HG03039 (cell line): Measurements from ENCODE around the gene TBC1D19.
"Not testable (repeated sequence)": the region's sequence is repeated elsewhere in the genome, so short reads cannot be mapped to it uniquely, and the experiment has no call there.

Source experiments
- ATAC-seq: cut with Tn5 transposase; IDR thresholded peaks from one replicate; pipeline ENCODE4 v1.9.1; 2021; ENCODE audit warnings: mild to moderate bottlenecking, moderate library complexity; ENCODE audit not compliant: unreplicated experiment

TBC1D19 gene, protein sequence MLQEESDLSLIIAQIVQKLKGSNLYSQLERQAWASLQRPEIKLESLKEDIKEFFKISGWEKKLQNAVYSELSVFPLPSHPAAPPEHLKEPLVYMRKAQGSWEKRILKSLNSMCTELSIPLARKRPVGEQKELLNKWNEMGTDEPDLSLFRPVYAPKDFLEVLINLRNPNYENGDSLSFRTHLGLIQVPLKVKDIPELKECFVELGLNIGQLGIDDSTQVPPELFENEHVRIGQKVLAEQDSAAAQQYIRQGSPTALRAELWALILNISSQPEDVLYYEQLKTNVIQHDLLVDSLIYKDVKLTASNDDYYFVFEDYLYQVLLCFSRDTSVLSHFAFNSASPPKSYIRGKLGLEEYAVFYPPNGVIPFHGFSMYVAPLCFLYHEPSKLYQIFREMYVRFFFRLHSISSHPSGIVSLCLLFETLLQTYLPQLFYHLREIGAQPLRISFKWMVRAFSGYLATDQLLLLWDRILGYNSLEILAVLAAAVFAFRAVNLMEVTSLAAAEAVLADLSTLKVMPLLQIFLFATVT

DNA sequence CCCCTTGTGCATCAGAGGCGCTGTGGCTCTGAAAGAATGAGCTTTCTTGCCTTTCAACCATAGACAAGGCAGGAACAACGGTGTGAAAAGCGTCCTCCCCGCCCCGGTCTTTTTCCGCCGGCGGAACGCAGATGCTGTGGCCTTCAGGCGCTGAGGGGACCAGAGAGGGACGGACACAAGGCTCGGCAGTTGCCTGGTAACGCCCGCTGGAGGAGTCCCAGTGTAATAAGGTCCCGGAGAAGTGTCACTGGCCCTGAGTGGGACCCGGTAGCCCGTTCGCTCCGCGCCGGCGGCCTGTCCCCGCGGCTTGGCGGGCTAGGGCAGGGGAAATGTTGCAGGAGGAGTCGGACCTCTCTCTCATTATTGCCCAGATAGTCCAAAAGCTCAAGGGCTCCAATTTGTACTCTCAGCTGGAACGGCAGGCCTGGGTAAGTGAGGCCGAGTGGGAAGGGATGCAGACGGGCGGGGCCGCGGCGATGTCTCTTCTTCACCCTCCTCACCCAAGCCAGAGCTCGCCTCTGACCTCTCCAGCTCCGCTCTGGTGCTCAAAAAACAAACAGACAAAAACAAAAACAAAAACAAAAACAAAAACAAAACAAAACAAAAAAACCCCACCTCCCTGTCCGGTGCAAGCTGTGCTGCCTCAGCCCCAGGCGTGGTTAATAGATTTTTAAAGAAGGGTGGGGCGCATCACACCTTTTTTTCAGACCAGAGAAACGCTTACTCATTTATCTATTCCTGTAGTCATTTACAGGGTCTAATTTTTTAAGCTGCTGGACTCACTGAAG lies at the start of gene TBC1D19:
Gene TBC1D19, plus strand, starts transcription at position 220 of the 788 bp plus-strand sequence. Its CDS starts 110 bp downstream, at position 330.
- peak; percentile 100 for ATAC-seq

DNA sequence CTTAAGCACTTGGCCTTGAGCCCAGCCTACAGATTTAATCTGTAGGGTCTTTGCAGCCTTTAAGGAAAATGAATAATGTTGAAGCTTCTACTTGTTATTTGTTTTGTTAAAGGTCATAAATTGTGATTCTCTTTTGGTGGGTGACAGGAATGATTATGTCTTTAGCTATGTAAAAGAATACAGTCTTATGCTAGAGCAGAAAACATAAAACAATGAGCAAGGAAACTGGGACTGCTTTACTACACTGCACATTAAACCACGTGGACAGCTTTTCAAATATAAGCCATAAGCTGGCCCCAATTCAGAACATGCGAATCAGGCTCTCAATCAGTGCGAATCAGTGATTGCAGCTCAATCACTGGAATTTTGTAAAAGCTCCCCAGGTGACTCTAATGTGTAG lies 40.9 kb upstream of the TBC1D19 start:
- no peak for ATAC-seq

DNA sequence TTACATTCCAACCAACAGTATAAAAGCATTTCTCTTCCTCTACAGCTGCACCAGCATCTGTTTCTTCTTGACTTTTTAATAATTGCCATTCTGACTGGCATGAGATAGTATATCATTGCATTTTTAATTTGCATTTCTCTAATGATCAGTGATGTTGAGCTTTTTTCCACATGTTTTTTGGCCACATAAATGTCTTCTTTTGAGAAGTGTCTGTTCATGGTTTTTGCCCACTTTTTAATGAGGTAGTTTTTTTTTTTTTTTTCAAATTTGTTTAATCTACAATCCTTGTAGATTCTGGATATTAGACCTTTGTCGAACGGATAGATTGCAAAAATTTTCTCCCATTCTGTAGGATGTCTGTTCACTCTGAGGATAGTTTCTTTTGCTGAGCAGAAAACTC lies 39.5 kb upstream of the TBC1D19 start:
- ATAC-seq, result no peak

DNA sequence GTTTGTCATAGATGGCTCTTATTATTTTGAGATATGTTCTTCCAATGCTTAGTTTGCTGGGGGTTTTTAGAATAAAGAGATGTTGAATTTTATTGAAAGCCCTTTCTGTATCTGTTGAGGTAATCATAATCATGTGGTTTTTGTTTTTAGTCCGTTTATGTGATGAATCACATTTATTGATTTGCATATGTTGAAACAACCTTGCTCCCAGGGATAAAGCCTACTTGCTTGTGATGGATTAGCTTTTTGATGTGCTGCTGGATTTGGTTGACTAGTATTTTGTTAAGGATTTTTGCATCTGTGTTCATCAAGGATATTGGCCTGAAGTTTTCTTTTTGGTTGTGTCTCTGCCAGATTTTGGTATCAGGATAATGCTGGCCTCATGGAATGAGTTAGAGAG lies 35.5 kb upstream of the TBC1D19 start:
- not testable (repeated sequence) for ATAC-seq

DNA sequence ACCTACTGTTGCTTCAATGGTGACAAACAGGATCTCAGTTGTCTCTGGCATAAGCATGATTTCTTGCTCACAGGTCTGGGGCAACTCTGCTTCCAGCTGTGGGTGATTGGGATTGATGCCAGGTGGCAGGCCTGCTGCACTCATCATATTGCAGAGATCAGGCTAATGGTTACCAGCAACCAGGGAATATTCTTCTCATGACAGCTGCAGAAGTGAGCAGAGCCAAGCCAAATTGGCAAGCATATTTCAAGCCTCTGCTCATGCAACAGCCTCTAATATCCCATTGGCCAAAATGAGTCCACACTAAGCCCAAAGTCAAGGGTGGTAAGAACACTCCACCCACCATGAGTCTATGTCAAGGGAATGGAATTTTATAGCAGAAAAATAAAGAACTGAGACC lies 26.7 kb upstream of the TBC1D19 start:
- no peak for ATAC-seq

DNA sequence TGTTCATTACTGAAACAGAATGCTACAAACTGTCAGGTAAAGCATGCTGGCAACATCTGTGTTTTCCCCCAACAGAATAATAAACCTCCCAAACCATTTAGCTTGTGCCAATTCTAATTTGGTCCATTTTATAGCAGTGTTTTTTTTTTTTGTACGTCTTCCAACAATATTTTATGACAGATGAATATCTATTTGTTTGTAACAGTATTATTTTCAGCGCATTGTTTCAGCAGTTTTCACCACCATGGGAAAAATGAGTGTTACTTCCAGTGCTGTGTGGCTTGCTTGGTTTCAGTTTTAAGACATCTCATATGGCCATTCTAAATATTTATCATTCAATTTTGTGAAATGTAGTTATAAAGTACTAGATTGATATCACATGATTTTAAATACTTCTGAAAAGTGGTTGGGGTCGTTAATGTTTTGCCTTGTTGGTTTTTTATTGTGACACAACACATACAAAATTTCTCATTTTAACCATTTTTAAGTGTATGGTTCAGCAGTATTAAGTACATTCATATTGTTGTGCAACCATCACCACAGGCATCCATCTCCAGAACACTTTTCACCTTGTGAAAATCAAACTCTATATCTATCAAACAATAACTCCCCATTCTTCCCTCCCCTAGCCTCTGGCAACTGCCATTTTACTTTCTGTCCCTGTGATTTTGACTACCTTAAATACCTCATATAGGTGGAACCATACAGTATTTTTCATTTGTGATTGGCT lies 25.6 kb upstream of the TBC1D19 start:
- ATAC-seq, result no peak

DNA sequence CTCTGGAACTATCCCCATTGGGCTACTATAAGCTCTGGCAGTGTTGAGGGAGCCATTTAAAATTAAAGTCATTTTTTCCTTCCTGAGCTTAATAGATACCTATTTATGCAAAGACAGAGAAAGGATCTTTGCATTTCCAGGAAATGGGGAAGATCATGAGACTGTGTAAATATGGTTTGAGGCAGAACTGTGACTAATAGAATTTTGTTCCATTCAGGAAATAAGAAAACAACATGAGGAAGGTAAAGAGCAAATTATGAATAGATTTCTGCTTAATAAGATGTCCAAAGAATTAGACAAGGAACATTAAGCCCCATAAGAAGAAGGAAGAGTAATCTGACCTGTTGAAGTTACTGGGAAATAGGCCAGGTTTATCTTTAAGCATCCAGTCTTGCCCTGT lies 17.8 kb upstream of the TBC1D19 start:
- ATAC-seq, result no peak

DNA sequence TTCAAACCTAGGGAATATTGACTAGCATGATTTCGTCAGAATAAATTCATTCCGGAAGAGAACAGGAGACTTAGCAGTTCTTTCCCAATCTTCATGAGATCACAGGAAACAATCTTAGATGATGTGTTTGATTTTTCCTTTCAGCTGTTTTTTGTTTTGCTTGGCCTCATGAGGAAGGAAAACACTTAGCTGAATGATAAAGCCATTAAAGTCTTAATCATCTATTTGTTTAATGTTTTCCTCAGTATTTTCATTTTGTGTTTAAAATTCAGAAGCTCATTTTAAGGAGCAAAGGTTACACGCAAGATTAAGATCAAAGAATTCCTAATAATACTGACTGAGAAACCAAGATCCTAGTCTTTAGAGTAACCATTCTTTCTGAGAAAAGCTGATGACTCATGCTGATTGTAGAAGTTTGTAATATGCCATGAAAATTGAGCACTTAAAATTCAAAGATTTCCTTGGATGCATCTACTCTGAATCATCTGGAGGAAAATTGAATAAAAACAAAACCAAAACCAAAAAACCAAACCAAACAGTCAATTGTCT lies 15.4 kb upstream of the TBC1D19 start:
- no peak for ATAC-seq

DNA sequence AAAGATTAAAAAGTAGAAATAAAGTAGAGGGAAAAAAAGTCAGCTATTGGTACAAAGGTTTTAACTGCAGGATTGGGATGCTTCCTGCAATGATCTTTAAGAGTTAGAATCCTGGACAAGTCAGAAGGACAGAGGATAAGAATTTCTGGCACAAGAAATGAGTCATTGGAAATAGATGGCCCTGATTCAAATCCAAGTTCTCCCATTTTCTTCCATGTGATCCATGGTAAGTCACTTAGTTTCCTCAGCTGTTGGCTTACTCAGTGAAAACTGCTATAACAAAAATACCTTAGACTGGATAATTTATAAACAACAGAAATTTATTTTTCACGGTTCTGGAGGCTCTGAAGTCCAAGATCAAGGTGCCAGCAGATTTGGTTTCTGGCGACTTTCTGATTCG lies 13.3 kb upstream of the TBC1D19 start:
- no peak for ATAC-seq

DNA sequence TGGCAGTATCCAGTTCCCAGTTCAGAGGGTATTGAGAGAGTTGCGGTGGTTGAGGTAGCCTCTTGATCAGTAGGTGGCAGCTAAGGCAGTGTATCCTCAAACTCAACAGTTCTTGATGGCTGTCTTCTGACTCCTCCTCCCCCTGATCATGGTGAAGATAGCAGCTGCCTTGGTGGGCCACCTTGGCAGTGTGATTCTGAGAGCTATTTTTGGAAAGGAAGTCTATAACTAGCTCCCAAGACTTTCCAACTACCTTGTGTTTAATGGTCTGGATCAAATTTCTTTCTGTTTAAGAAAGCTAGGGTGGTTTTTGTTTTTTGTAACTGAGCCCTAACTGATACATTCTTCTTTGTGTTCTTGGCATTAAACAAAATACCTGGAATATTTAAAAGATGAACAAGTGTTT lies 10.5 kb upstream of the TBC1D19 start:
- ATAC-seq, result no peak

DNA sequence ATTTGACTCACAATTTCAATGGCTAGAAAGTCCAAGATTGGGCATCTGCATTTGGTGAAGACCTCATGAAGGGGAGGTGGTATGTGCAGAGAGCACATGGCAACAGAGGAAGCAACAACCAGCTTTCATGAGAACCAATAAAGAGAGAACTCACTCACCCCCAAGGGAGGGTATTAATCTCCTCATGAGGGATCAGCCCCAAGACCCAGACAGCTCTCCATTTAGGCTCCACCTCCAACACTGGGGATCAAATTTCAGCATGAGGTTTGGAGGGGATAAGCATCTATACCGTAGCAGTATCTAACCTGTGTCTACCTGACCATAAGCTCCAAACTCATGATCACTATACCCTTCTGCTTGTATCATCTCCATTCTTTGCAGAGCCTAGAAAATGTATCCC lies 9.3 kb upstream of the TBC1D19 start:
- ATAC-seq, result no peak

DNA sequence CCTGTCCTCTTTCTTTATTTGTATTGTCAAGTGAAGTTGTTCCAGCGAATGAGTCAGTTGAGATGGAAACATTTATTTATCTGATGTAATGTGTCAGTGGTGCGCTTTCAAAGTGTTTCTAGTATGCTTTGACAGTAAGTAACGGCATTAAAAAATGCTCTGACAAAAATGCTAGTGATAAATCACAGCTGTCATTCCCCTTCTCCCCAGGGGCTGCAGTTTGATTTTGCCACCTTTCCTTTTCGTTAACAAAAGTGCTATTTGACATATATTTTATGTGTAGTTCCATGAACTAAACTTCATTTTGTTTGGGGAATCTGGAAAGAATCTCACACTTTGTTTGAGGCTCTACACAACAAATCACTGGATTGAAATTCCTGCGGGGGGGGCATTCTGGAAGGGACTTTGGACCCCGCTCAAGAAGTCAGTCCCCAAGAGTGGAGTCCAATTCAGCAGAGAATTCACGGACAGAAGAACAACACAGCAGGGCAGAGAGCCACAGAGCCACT lies 7.6 kb upstream of the TBC1D19 start:
- ATAC-seq, result no peak

DNA sequence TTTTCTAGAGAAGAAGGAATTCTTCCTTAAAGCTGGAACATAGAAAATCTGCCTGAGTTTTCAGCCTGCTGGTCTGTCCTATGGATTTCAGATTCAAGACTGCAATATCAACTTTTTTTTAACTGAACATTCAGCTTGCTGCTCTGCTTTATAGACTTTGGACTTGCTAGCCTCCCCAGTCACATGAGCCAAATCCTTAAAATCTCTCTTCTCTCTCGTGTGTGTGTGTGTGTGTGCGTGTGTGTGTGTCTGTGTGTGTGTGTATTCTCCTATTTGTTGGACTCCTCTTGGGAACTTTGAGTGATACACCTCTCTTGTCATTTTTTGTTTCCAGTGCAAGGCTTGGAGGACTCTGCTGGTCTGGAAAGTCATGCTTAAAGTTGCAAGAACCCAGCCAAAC lies 6.8 kb upstream of the TBC1D19 start:
- no peak for ATAC-seq

DNA sequence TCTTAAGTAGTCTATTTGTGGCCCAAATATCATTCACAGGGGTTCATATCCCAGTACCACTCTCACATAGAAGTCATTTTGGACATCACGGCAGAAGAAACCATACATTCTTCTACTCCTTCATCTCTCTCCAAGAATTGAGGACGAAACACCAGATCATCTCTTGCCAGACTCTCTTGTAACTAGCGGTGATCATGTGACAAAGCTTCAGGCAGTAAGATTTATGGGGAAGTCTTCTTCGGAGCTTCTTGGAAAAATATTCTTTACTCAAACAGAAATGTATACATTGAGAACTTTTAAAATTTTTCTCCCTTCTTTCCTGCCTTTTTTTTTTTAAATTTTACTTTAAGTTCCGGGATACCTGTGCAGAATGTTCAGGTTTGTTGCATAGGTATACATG lies 4.7 kb upstream of the TBC1D19 start:
- no peak for ATAC-seq

DNA sequence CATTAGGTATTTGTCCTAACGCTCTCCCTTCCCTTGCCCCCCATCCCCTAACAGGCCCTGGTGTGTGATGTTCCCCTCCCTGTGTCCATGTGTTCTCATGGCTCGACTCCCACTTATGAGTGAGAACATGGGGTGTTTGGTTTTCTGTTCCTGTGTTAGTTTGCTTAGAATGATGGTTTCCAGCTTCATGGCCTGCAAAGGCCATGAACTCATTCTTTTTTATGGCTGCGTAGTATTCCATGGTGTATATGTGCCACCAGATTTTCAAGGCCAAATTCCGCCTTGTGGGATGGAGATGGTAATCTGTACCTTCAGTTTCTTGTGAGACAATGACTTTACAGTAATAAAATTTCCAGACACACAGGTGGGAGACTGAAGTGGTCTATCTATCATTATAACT lies 2.5 kb upstream of the TBC1D19 start:
- ATAC-seq, result not testable (repeated sequence)

DNA sequence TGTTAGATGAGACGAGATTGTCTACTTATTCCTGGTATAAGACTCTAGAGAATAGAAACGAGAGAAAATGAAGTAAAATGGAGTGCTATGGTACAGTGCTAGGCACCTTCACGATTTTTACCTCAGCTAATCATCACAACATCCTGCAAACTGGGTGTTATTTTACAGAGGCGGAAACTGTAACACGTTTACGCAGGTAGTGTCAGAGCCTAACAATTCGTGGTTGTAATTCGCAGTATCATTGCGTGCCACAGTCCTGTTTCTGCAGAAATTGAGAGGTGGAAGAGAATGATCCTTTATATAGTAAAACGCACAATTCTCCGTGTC lies 383 bp upstream of the TBC1D19 start:
- ATAC-seq, result peak; percentile 42

DNA sequence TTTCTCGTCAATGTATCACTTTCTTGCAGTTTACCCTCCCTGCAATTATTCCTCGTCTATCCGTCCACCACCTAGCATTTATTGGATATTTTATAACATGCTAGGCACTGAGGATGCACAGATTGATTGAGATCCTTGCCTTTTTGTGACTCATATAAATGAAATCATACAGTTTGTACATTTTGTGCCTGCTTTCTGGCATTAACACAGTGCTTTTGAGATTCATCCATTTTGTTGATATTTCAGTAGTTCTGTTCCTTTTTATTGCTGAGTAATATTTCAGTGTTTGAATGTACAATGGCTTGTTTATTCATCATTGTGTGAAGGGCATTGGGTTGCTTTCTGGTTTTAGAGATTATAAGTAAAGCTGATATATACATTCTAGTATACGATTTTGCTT lies 841 bp downstream of the TBC1D19 start:
- no peak for ATAC-seq

DNA sequence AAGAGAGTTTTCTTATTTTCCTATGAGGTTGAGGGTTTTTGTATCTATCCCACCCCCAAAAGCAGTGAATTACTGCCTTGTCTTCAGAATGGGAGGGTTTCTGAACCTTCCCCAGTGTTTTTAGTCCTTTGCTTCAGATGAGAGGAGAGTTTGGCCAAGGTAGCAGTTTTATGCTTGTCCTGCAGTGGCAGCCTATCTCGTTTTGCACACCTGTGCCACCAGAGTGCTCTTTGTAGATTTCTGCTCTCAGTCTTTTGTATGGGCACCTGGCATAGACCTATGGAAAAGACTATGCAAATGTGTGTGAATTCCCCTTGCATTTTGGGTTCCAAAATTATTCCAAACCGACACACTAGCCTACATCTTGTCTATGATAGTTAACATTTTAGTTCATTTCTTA lies 5.8 kb downstream of the TBC1D19 start:
- ATAC-seq, result no peak

DNA sequence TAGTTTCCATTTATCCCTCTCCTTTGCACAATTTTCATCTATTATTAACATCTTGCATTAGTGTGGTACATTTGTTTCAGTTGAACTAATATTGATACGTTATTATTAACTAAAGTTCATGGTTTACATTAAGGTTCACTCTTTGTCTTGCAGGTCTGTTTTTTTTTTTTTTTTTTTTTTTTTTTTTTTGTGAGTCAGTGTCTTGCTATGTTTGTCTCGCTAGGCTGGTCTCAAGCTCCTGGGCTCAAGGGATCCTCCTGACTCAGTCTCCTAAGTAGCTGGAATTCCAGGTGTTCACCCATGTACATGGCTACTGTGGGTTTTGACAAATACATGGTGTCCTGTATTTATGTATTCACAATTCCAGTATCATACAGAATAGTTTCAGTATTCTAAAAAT lies 6.8 kb downstream of the TBC1D19 start:
- ATAC-seq, result no peak

DNA sequence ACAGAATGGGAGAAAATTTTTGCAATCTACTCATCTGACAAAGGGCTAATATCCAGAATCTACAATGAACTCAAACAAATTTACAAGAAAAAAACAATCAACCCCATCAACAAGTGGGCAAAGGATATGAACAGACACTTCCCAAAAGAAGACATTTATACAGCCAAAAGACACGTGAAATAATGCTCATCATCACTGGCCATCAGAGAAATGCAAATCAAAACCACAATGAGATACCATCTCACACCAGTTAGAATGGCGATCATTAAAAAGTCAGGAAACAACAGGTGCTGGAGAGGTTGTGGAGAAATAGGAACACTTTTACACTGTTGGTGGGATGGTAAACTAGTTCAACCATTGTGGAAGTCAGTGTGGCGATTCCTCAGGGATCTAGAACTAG lies 9.7 kb downstream of the TBC1D19 start:
- not testable (repeated sequence) for ATAC-seq

DNA sequence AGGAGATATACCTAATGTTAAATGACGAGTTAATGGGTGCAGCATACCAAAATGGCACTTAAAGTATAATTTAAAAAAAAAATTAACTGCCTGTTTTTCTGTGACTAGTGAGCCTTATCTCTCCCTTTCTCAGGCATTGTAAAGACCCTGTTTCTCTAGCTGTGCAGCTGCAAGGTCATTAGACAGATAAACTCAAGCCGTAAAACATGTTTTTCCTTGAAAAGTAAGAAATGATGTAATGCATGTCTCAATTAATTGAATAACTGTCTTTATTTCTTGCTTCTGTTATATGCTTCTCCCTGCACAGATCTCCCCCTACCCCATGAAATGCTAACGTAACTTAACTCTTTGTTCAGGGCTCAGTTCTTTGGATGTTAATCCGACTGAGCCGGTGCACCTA lies 10.5 kb downstream of the TBC1D19 start:
- no peak for ATAC-seq
